Ecto neural progenitor cell (in vitro differentiated cells): ENCODE results near the gene DMD.
"Not testable (repeated sequence)": the region's sequence is repeated elsewhere in the genome, so short reads cannot be mapped to it uniquely, and the experiment has no call there.

Experiments used
- DNase-seq: peaks from one replicate; pipeline ENCODE4 v3.0.0-alpha.2; 2018; ENCODE audit warnings: low spot score

The DMD gene

GRCh38 chrX:32614707-32615106 is 596.6 kb downstream of the DMD start:
- no peak for DNase-seq

GRCh38 chrX:32599156-32599555 is 612.2 kb downstream of the DMD start:
- DNase-seq = no peak

- no peak for DNase-seq
These were observed 612.6 kb downstream of the DMD start for GRCh38 chrX:32598707-32599106.

- no peak for DNase-seq
These were observed 613.6 kb downstream of the DMD start for GRCh38 chrX:32597777-32598176.

GRCh38 chrX:32592786-32593185 is 618.6 kb downstream of the DMD start:
- DNase-seq = no peak

GRCh38 chrX:32591589-32591988 is 619.8 kb downstream of the DMD start:
- DNase-seq = no peak

GRCh38 chrX:32582729-32583128 is 628.6 kb downstream of the DMD start:
- no peak for DNase-seq

GRCh38 chrX:32576885-32577284 is 634.5 kb downstream of the DMD start:
- DNase-seq = no peak

- DNase-seq = no peak
These were observed 638.7 kb downstream of the DMD start for GRCh38 chrX:32572644-32573043.

GRCh38 chrX:32571579-32571978 is 639.8 kb downstream of the DMD start:
- DNase-seq = no peak

GRCh38 chrX:32562261-32562660 is 649.1 kb downstream of the DMD start:
- DNase-seq = no peak

GRCh38 chrX:32545101-32545500 is 666.2 kb downstream of the DMD start:
- no peak for DNase-seq

- DNase-seq = no peak
These were observed 672.8 kb downstream of the DMD start for GRCh38 chrX:32538554-32538953.

GRCh38 chrX:32533848-32534247 is 677.5 kb downstream of the DMD start:
- DNase-seq = no peak

GRCh38 chrX:32532262-32532661 is 679.1 kb downstream of the DMD start:
- DNase-seq = no peak

- DNase-seq = no peak
These were observed 680.4 kb downstream of the DMD start for GRCh38 chrX:32530802-32531403.

GRCh38 chrX:32528451-32528850 is 682.9 kb downstream of the DMD start:
- DNase-seq = not testable (repeated sequence)

GRCh38 chrX:32525234-32525633 is 686.1 kb downstream of the DMD start:
- DNase-seq = no peak

- no peak for DNase-seq
These were observed 687.0 kb downstream of the DMD start for GRCh38 chrX:32524385-32524784.

GRCh38 chrX:32520789-32521188 is 690.6 kb downstream of the DMD start:
- no peak for DNase-seq

- no peak for DNase-seq
These were observed 696.4 kb downstream of the DMD start for GRCh38 chrX:32514986-32515385.

GRCh38 chrX:32501606-32502005 is 709.7 kb downstream of the DMD start:
- DNase-seq = no peak

GRCh38 chrX:32496671-32497070 is 714.7 kb downstream of the DMD start:
- no peak for DNase-seq

GRCh38 chrX:32495855-32496254 is 715.5 kb downstream of the DMD start:
- DNase-seq = no peak

- DNase-seq = no peak
These were observed 722.2 kb downstream of the DMD start for GRCh38 chrX:32489125-32489524.
